GM21528 (cell line): ENCODE data around the gene XRCC1.
"Not testable (repeated sequence)": the region's sequence is repeated elsewhere in the genome, so short reads cannot be mapped to it uniquely, and the experiment has no call there.

Experiments
- ATAC-seq: cut with Tn5 transposase; IDR thresholded peaks from one replicate; pipeline ENCODE4 v1.9.1; 2021; ENCODE audit warnings: mild to moderate bottlenecking, moderate library complexity; ENCODE audit not compliant: unreplicated experiment, low FRiP score

Gene XRCC1

DNA sequence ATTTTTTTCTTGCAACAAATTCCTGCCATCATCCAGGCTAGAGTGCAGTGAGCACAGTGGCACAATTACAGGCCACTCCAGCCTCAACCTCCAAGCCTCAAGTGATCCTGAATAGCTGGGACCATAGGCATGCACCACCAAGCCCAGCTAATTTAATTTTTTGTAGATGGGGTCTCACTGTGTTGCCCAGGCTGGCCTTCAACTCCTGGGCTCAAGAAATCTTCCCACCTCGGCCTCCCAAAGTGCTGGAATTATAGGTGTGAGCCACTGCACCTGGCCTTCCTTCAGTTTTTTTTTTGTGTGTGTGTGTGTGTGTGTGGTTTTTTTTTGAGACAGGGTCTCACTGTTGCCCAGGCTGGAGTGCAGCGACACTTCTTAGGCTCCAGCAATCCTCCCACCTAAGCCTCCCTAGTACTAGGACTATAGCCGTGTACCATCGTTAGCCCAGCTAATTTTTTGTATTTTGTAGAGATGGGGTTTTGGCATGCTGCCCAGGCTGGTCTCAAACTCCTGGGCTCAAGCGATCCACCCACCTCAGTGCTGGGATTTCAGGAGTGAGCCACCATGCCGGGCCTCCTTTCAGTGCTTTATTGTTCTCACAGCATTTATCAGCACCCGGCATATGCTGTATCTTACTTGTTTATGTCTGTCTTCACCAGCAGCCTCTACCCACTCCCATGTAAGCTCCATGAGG, 30.7 kb upstream of the XRCC1 start:
- no peak for ATAC-seq

DNA sequence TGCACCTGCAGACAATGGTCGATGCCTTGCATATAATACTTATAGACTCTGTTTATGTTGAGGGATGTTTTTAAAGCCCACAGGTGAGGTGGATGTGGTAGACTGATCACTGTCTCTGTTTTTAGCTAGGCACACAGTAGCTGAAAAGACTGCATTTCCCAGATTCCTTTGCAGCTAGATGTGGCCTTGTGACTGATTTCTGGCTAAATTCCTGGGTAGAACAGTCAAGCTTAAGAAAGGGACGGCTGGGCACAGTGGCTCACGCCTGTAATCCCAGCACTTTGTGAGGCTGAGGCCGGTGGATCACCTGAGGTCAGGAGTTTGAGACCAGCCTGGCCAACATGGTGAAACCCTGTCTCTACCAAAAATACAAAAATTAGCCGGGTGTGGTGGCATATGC, 25.0 kb upstream of the XRCC1 start:
- ATAC-seq: not testable (repeated sequence)

DNA sequence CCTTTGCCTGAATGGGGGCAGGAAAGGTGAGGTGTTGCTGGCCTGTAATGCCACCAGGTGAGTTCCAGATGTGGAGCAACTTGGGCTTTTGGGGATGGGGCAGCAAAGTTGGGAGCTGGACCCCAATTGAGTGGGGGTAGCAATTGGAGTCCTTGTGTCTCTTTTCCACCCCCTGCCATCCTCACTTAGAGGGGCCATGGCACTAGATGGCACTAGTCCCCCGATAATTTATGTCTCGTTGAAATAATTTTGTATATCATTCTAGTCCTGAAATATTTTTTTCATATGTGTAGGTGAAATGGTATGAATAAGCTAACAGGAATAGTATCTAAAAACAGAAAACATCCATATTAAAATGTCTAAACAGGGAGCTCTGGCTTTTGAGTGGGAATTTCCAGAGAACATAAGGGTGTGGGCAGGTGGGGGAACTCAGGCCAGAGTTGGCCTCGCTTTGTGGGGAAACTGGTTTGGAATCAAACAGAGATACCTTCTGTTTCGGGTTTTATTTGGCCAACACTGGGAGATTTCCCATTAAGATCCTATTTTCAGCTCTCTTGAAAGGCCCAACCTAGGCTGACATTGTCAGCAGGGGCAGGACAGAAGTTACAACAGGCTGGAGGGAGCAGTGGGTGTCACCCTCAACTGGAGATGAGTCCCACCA, 24.4 kb upstream of the XRCC1 start:
- no peak for ATAC-seq

DNA sequence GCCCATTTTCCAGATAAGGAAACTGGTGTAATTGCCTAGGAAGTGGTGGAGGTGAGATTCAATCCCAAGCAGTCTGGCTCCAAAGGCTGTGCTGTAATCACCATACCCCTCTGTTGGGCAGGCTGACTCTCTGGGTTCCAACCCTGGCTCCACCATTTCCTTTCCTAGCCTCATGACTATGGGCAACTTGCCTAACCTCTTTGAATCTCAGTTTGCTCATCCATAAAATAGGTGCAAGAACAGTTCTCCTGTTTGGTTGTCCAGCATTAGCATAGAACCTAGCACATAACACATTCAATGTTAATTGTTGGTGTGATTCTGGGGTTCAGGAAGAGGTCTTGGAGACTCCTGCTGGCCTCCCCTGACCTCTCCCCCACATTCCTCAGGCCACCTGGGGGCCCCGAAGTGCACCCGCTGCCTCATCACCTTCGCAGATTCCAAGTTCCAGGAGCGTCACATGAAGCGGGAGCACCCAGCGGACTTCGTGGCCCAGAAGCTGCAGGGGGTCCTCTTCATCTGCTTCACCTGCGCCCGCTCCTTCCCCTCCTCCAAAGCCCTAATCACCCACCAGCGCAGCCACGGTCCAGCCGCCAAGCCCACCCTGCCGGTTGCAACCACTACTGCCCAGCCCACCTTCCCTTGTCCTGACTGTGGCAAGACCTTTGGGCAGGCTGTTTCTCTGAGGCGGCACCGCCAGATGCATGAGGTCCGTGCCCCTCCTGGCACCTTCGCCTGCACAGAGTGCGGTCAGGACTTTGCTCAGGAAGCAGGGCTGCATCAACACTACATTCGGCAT, 23.3 kb upstream of the XRCC1 start:
- ATAC-seq: no peak

DNA sequence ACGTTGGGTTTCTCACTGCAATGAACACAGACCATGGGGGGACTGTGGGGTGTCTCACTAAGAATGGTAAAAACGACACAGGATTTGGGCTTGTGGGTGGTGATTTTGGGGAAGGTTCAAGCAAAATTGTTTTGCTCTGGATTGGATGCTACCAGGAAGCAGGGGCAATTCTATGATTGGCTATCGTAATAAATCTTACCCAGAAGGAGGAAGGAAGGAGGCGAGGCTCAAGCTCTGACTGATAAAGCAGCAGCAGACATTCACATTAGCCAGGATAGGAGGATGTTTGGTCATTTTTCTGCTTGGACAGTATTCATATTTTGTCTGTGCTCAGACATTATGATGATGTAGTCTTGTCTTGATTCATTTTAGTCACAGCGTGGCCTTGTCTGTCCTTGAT, 22.5 kb upstream of the XRCC1 start:
- no peak for ATAC-seq

DNA sequence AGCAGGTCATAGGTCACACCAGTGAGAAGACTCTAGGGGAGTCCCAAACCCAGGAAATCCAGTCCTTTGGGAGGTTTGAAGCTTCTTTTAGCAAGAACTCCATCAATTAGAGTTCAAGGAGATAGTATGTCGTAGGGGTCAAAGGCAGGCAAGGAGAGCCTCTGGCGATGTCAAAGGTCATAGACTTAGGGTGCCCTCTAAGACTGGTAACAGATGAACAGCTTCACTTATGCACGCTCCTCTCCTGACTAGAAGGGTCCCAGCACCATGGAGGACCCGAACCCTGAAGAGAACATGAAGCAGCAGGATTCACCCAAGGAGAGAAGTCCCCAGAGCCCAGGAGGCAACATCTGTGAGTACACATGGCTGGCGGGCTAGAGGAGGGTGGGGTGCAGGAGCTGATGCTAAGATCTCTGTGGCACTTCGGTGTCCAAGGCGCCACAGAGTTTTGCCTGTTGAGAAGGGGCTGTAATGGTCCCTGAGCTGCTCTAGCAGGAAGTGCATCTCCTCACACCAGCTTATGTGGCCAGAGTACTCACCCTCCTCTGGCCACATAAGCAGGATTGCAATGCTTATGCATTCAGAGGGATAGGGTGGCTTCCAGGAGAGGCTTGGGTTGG, 21.6 kb upstream of the XRCC1 start:
- ATAC-seq: peak; percentile 5

DNA sequence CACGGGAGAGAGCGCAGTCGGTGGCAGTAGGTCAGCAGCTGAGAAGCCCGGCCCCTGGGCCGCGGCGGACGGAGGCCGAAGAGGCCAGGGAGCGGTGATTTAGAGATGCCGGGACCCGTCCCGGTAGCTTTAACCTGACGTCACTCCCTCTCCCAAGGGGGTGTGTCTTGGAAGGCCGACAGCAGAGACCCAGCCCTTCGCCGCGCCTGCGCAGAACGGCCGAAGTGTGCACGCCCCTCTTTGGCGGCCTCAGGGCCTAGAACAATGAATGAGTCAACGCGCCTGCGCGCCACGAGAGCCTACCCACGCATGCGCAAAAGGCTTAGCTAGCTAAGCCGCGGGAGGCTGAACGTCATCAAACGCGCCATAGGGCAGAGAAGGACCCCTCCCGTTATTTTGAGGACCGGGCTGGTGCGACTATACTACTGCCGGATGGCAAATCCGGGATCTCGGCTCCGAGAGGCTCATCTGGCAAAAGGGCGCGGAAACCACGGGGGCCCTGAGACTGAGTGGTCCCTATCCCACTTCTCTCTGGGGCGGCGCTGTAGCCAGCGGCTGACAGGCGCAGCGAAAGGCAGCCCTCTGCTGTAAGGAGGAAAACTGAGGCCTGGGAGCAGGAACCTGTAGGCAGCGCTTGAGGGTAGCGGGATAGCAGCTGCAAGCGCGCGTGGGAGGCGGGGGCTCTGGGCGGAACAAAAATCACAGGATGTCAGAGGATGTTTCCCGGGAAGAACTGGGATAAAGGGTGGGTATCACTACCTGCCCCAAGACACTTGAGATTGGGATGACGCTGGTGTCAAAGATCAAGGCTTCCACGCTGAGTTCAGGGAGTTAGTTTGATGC, 20.9 kb upstream of the XRCC1 start, which contains the start of the genes IRGQ and ZNF576:
Gene IRGQ, minus strand, starts transcription at position 136 of the 843 bp plus-strand sequence. CDS start 796 bp downstream, outside the sequence.
Gene ZNF576, plus strand, starts transcription at position 597 of the 843 bp plus-strand sequence. CDS start 514 bp downstream, outside the sequence.
- peak; percentile 79 for ATAC-seq

DNA sequence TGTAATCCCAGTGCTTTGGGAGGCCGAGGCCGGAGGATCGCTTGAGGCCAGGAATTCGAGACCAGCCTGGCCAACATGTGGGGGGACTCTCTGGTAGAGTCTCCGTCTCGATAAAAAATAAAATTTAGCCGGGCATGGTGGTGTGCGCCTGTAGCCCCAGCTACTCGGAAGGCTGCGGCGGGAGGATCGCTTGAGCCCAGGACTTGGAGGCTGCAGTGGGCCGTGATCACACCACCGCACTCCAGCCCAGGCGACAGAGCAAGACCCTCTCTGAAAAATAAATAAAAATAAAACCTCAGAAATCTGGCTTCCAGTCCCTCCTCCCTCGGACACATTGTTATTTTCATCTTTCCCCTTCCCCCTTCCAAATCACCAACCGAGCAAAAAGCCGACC, 20.3 kb upstream of the XRCC1 start:
- peak; percentile 3 for ATAC-seq

DNA sequence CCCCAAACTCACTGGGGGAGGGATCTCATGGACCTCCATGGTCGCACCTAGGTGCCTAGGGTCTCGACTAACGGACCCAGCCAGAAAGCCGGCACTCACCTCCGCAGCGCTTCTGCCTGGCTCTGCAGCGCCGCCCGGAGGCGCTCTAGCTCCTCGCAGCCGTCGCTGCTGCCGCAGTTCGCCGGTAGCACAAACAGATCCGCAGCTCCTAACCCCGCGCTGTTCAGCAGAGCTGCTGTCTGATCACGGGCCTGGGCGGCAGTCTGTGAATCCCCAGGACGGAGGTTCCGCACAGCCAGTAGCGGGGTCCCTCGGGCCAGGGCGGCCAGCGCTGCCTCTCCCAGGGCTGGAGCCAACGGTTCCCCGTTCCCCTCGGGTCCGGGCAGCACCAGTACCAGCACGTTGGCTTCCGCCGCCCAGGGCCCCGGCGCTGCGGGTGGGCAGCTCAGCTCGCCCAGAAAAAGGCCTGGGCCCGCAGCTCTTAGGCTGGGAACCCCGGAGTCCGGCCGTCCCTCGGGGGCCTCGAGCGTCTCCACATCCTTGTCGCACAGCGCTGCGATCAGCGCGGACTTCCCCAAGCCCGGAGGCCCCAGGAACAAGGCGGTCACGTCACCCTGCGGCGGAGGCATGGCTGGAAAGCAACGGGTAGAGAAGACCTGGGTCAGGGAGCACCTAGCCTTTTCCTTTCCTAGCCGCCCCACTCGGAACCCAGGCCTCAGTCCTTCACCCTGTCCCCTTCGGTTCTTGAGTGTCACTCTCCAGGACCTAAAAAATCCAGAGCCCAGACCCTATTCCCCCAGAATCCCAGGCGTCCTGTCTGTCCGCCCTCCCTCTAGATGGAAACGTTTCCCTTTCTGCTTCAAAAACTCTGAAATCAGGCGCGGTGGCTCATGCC, 19.6 kb upstream of the XRCC1 start:
- ATAC-seq: no peak

DNA sequence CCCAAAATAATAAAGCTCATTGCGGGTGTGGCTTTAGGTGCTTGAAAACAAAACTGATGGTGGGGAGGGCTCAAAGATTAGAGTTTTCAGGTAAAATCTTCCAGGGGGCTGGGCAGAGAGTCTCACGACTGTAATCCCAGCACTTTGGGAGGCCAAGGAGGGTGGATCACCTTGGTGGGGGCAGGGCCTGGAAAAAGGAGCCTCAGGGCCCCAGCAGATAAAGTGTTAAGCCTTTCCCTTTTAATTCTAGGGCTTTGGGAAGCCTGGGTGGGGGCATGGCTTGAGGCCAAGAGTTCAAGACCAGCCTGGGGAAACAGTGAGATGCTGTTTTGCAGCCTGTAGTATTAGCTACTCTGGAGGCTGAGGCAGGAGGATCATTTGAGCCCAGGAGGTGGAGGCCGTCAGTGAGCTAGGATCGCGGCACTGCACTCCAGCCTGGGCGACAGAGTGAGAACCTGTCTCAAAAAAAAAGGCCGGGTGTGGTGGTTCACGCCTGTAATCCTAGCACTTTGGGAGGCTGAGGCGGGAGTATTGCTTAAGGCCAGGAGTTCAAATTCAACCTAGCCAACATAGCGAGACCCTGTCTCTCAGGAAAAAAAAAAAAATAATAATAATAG, 18.9 kb upstream of the XRCC1 start:
- ATAC-seq: no peak

DNA sequence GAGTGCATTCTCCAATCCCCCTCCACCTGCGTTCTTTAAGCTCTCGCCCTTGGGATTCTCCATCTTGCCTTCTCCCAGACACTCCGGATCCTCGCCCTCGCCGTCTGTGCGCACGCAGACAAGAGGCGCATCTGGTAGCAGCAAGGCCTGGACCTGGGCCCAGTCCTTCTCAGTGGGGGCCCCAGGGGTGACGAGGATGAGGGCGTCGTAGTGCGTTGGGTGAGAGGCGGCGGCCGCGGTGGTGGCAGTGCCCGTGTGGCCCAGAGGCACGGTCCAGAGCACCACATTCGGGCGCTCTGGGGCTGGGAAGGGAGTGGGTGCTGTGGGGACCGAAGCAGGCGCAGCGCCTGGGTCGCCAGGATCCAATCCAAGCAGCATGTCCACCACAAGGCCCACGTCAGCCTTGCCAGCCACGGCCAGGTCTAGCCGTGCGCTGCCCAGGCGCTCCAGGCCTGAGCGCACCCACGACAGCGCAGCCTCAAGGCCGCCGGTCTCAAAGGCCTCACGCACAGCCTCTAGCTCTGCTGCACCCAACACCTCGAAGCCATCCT, 17.5 kb upstream of the XRCC1 start:
- ATAC-seq: no peak

DNA sequence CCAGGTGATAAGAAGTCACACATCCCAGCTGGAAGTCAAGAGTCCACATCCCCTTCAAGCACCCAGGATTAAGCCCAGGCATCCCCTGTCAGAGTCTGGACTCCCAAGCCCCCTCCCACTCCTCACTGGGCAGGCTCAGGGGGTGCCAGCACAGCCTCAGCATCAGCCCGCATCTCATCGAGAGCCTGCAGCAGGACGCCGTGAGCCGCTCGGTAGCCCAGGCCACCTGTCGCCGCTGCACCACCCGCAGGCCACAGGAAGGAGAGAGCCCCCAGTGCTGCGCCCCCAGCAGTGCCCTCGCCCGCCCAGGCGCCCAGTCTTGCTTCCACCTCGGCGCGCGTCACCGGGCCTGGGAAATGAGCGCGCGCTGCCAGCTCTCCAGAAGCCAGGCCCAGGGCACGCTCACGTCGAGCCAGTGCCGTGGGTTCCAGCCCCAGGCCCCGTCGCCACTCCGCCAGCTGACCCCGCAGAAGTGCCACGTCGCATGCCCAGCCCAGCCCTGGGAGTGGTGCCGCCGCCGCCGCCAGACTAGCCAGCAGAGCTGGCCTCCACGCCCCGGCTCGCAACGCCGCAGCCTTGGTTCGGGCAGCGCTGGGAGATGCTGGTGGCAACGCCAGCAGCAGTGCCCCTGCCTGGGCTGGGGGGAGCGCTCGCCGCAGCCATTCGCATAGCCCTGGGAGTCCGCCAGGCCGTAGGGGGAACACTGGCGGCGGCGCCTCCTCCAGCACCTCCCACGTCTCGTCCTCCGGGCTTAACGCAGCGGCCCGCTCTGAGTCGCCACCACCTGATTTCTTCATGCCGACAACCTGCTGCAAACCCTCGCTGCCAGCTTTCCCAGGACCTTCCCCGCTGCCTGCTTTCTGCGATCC, 16.8 kb upstream of the XRCC1 start:
- ATAC-seq: no peak

DNA sequence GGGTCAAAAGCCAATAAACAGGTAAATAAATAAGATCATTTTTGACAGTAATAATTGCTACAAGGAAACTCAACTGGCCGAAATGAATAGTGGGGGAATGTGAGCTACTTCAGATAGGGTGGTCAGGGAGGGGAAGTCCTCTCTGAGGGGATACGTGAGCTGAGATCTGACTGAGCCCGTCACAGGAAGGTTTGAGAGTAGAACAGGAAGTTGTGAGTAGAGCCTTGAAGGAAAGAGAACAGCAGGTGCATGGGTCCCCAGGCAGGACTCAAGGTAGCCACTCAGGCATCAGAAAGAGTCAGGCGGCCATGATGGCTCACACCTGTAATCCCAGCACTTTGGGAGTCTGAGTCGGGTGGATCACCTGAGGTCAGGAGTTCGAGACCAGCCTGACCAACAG, 14.4 kb upstream of the XRCC1 start:
- ATAC-seq: no peak

DNA sequence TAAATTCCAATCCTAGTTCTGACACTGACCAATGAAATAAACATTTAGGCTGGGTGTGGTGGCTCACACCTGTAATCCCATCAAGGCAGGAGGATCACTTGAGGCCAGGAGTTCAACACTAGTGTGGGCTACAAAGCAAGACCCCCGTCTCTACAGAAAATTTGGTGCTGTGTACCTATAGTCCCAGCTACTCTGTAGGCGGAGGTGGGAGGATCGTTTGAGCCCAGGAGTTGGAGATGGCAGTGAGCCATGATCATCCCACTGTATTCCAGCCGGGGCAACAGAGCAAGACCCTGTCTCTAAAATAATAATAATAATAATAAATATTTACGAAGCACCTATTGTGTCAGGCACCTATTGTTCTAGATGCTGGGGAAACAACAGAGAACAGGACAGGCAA, 13.9 kb upstream of the XRCC1 start:
- ATAC-seq: no peak

DNA sequence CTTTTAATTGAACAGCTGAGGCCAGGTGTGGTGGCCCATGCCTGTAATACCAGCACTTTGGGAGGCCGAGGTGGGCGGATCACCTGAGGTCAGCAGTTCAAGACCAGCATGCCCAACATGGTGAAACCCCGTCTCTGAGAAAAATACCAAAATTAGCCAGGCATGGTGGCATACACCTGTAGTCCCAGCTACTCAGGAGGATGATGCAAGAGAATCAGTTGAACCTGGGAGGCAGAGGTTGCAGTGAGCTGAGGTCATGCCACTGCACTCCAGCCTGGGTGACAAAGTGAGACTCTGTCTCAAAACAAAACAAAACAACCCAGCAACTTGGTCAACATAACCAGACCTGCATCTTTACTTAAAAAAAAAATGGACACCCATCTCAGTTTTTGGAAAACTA, 11.7 kb upstream of the XRCC1 start:
- not testable (repeated sequence) for ATAC-seq

DNA sequence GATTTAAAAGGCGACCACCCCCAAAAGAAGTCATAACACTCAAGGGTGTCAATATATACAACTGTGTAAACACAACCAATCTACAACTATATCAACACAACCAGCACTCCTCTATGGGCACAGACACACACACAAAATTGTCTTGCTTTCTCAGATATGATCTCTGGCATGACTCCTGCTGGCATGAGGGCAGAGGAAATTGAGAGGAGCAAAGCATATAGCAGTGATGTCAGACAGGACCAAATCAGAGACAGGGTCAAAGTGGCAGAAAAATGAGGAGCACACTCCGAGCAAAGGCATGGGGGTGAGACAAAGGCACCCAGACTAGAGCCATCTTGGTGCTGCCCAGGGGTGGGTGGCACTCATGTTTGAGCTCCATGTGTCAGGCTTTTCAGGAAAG, 11.0 kb upstream of the XRCC1 start:
- no peak for ATAC-seq

DNA sequence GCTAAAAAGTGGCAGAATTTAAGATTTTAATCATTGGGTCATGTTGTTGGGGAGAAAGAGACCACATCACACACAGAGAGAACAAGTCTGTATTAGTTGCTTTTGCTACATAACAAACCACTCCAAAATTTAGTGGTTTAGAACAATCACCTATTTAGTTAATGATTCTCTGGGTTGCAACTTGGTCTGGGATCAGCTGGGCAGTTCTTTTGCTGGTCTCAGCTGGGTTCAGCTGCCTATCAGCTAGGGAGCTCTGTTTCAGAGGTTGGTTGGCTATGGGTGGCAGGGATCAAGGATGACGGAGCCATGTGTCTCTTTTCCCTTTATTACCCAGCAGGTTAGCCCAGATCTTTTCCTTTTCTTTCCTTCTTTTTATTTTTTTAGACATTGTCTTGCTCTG, 9.2 kb upstream of the XRCC1 start:
- no peak for ATAC-seq
